ENCODE measurements around the gene HS3ST2. TPM values are rescaled to one million over a fixed set of nuclear protein-coding genes. Genes with fewer than 3 reads are reported as not detected.
A peak's percentile ranks its signal among the peaks of the same experiment; 100 is the strongest.

The HS3ST2 gene
- total and polyA plus RNA-seq, 2 experiments from 2014 or later: 0.17 TPM; not detected in 1

DNA sequence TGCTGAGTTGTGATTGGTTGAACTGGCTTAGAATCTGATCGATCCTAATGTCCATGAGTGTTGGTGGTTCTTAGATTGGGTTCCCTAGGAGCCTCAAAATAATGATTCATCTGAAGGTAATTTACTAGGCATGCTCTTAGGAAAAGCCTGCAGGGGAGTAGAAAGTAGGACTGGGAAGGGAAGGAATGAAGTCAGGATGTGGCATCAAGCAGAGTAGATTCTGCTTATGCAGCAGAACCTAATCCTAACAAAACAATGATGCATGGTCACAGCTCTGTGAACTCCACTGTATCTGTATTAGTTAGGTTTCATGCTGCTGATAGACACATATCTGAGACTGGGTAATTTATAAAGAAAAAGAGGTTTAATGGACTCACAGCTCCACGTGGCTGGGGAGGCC is 132.5 kb downstream of the HS3ST2 start:
- no peaks in the 10 kb centered on the region for H3K36me3 ChIP-seq (replicated peaks; ENCODE audit: insufficient read depth, low read depth)
- H3K79me2 ChIP-seq: no peaks in the 10 kb centered on the region
- no peaks in the 10 kb centered on the region for H3K4me1 ChIP-seq (ENCODE audit: insufficient read depth)
- H3K4me2 ChIP-seq: no peak overlapping the region
- H3K4me3 ChIP-seq: no peak overlapping the region
- no peaks in the 10 kb centered on the region for H3K9me2 ChIP-seq (replicated peaks; ENCODE audit: insufficient read depth)
- DNase-seq (ENCODE audit: low spot score): no peak
- H3K9me3 ChIP-seq (ENCODE audit: low read depth): no peaks in the 10 kb centered on the region
- no peak overlapping the region for H2AFZ ChIP-seq
- peaks cover 14% of the 10 kb centered on the region for H3K27me3 ChIP-seq
- TF ChIP-seq EZH2phosphoT487 (IDR thresholded peaks at IDR 0.05; ENCODE audit: low read depth, severe bottlenecking, unreplicated experiment) (no peak), EZH2 (IDR thresholded peaks at IDR 0.05; ENCODE audit: borderline replicate concordance) (no peak)
- TF ChIP-seq, protein P1, sequence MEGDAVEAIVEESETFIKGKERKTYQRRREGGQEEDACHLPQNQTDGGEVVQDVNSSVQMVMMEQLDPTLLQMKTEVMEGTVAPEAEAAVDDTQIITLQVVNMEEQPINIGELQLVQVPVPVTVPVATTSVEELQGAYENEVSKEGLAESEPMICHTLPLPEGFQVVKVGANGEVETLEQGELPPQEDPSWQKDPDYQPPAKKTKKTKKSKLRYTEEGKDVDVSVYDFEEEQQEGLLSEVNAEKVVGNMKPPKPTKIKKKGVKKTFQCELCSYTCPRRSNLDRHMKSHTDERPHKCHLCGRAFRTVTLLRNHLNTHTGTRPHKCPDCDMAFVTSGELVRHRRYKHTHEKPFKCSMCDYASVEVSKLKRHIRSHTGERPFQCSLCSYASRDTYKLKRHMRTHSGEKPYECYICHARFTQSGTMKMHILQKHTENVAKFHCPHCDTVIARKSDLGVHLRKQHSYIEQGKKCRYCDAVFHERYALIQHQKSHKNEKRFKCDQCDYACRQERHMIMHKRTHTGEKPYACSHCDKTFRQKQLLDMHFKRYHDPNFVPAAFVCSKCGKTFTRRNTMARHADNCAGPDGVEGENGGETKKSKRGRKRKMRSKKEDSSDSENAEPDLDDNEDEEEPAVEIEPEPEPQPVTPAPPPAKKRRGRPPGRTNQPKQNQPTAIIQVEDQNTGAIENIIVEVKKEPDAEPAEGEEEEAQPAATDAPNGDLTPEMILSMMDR (IDR thresholded peaks at IDR 0.05; ENCODE audit: poor library complexity): no peak
- WGBS (ENCODE audit: low lambda C conversion rate, missing lambda C conversion rate): 82% methylated on average over 2 of the region's 2 CpGs
- no peak overlapping the region for H3K27ac ChIP-seq
- no peaks in the 10 kb centered on the region for H4K20me1 ChIP-seq (ENCODE audit: insufficient read depth, poor library complexity, severe bottlenecking)

DNA sequence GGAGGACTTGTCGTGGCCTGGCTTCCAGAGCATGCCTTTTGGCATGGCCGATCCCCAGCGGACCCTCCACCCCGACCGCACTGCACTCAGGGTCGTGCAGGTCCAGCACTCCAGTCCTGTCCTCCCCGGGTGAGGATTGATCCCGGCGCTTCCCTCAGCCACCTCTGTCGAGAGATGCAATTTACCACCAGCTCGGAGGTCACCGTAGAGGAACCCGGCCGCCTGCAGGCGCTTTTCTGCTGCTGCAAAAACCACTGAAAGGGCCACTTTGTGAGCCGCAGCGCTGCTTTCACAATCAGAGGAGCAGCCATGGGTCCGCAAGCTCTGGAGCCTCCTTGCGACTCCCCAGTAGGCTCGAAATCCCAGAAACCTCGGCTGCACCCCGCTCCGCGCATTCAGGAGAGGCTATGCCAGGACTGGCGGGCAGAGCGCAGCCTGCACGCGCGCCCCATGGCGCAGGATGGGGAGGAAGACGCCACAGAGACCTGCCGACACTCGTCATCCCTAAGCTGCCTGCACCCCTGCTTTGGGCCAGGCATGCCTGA is 134.2 kb downstream of the HS3ST2 start:
- no peaks in the 10 kb centered on the region for H3K4me1 ChIP-seq (ENCODE audit: insufficient read depth)
- H3K27ac ChIP-seq: no peak overlapping the region
- no peaks in the 10 kb centered on the region for H3K36me3 ChIP-seq (replicated peaks; ENCODE audit: insufficient read depth, low read depth)
- TF ChIP-seq, protein P1 (IDR thresholded peaks at IDR 0.05; ENCODE audit: poor library complexity): no peak
- TF ChIP-seq EZH2phosphoT487 (IDR thresholded peaks at IDR 0.05; ENCODE audit: low read depth, severe bottlenecking, unreplicated experiment): no peak
- TF ChIP-seq EZH2 (IDR thresholded peaks at IDR 0.05; ENCODE audit: borderline replicate concordance): no peak
- H3K4me3 ChIP-seq: no peak overlapping the region
- 81% methylated on average over 29 of the region's 33 CpGs for WGBS (ENCODE audit: low lambda C conversion rate, missing lambda C conversion rate)
- no peaks in the 10 kb centered on the region for H3K9me2 ChIP-seq (replicated peaks; ENCODE audit: insufficient read depth)
- H2AFZ ChIP-seq: no peak overlapping the region
- H3K9me3 ChIP-seq (ENCODE audit: low read depth): no peaks in the 10 kb centered on the region
- DNase-seq (ENCODE audit: low spot score): no peak
- H4K20me1 ChIP-seq (ENCODE audit: insufficient read depth, poor library complexity, severe bottlenecking): no peaks in the 10 kb centered on the region
- H3K4me2 ChIP-seq: no peak overlapping the region
- H3K79me2 ChIP-seq: no peaks in the 10 kb centered on the region
- H3K27me3 ChIP-seq: peaks cover 13% of the 10 kb centered on the region

DNA sequence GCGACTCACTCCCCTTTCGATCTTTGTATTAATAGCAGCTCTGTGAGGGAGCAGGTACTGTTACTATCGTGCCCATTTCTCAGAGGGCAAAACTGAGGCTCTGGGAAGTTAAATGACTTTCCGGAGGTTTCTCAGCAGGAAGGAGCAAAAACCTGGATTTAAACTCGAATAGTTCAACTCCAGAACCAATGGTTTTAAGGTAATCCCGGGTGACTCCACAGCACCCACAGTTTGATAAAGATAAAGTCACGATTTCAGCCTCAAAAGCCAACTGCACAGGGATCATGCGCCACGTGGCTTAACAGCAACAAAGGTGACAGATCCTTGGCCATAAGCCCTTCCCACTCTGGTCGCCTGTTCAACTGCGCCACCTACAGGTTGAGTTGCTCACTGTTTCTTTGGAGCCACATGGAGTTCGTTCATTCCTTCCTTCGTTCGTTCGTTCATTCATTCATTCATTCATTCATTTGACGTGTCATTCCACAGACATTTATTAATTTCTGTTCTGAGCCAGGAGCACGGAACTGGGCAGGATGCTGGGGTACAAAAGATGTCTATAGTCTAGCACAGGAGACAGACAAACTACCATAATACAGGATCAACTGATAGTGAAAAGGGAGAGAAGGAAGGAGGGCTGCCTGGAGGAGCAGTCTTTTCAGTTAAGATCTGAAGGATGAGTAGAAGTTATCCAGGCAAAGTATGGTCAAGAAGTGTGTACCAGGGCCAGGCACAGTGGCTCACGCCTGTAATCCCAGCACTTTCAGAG is 134.8 kb downstream of the HS3ST2 start:
- peak; percentile 38 for DNase-seq (ENCODE audit: low spot score)
- H3K4me3 ChIP-seq: no peak overlapping the region

More for the DNA sequence above, 134.8 kb downstream of the HS3ST2 start:
- Histone ChIP-seq H3K27ac (no peak overlapping the region), H3K4me2 (no peak overlapping the region), H4K20me1 (ENCODE audit: insufficient read depth, poor library complexity, severe bottlenecking) (no peaks in the 10 kb centered on the region), H2AFZ (no peak overlapping the region), H3K27me3 (peaks cover 8% of the 10 kb centered on the region), H3K9me3 (ENCODE audit: low read depth) (no peaks in the 10 kb centered on the region), H3K4me1 (ENCODE audit: insufficient read depth) (no peaks in the 10 kb centered on the region), H3K79me2 (no peaks in the 10 kb centered on the region), H3K36me3 (replicated peaks; ENCODE audit: insufficient read depth, low read depth) (no peaks in the 10 kb centered on the region), H3K9me2 (replicated peaks; ENCODE audit: insufficient read depth) (no peaks in the 10 kb centered on the region)
- WGBS (ENCODE audit: low lambda C conversion rate, missing lambda C conversion rate): 44% methylated on average over 18 of the region's 18 CpGs
- TF ChIP-seq, protein P1 (IDR thresholded peaks at IDR 0.05; ENCODE audit: poor library complexity): peak; percentile 46
- TF ChIP-seq EZH2phosphoT487 (IDR thresholded peaks at IDR 0.05; ENCODE audit: low read depth, severe bottlenecking, unreplicated experiment): no peak

Data from hepatocyte (in vitro differentiated cells).